Tibial artery (tissue), 4 donors: ENCODE data around the gene TM9SF1.

Experiments used
- DNase-seq, 2 donors: peaks; one replicate each; pipeline ENCODE4 v3.0.0-alpha.2; 2019
- H3K27ac ChIP-seq, 2 donors: fragments of 200-600 bp; sonication (generic) in 1 of 2; 1 replicate in 1 of 2; 2 replicates in 1 of 2; pipeline ENCODE4 v1.5.1; 2018 to 2019; ENCODE audit warnings: mild to moderate bottlenecking in 1 of 2
- H3K27me3 ChIP-seq, 2 donors: fragments of 200-600 bp; sonication (generic) in 1 of 2; one replicate each; pipeline versions ENCODE4 v1.5.1 to v1.6.0; 2016 to 2019
- H3K36me3 ChIP-seq, 3 donors: fragments of 200-600 bp; sonication (generic) in 2 of 3; one replicate each; pipeline ENCODE4 v1.5.1; 2016 to 2019; ENCODE audit warnings: mild to moderate bottlenecking in 2 of 3
- H3K4me1 ChIP-seq, 4 donors: fragments of 200-600 bp; sonication (generic) in 2 of 4; 1 replicate in 3 of 4; 2 replicates in 1 of 4; pipeline ENCODE4 v1.5.1; 2016 to 2019
- H3K4me3 ChIP-seq, 2 donors: fragments of 200-600 bp; sonication (generic) in 1 of 2; 1 replicate in 1 of 2; 2 replicates in 1 of 2; pipeline ENCODE4 v1.5.1; 2018 to 2019; ENCODE audit warnings: mild to moderate bottlenecking in 2 of 2
- H3K9me3 ChIP-seq, 3 donors: fragments of 200-600 bp; sonication (generic) in 1 of 3; one replicate each; pipeline ENCODE4 v1.5.1; 2016 to 2019
- intact Hi-C: fragments of 100-400 bp; cut with DNase I; formaldehyde crosslinking; loops from one replicate; pipeline ENCODE4 v1.15.0; 2023; ENCODE audit warnings: low total_unique reads
- TF ChIP-seq, protein P1 (sequence below), 2 experiments: fragments of 200-600 bp in 1 of 2; fragments of 450-650 bp in 1 of 2; IDR thresholded peaks; one replicate each; pipeline ENCODE4 v1.5.1; 2017 to 2019; ENCODE audit warnings: antibody characterized with exemption in 2 of 2, mild to moderate bottlenecking in 1 of 2, moderate library complexity in 1 of 2

TM9SF1 gene

DNA sequence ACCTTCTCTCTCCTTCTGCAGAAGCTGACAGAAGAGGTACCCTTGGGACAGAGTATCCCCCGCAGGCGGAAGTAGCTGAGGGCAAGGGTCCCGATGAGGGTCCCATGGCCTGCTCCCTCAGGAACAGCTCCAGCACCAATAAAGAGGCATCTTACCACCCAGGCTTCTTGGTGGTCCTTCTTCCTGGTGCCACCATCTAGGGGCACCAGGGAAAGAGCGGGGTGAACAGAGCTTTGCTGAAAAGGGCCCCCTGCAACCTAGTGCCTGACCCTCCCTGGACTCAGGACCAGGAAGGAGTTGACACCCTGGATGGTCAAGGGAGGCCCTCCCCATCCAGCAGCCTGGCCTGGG lies 34.8 kb downstream of the TM9SF1 start:
- Histone ChIP-seq H3K27ac (peak overlapping the region; percentile 84 to 93), H3K4me3 (no peak overlapping the region), H3K36me3 (peaks cover 59 to 79% (median 60%) of the 10 kb centered on the region in 3 donors), H3K9me3 (no peaks in the 10 kb centered on the region), H3K4me1 (peaks cover 0 to 37% (median 28%) of the 10 kb centered on the region in 4 donors), H3K27me3 (no peaks in the 10 kb centered on the region)
- TF ChIP-seq, protein P1, sequence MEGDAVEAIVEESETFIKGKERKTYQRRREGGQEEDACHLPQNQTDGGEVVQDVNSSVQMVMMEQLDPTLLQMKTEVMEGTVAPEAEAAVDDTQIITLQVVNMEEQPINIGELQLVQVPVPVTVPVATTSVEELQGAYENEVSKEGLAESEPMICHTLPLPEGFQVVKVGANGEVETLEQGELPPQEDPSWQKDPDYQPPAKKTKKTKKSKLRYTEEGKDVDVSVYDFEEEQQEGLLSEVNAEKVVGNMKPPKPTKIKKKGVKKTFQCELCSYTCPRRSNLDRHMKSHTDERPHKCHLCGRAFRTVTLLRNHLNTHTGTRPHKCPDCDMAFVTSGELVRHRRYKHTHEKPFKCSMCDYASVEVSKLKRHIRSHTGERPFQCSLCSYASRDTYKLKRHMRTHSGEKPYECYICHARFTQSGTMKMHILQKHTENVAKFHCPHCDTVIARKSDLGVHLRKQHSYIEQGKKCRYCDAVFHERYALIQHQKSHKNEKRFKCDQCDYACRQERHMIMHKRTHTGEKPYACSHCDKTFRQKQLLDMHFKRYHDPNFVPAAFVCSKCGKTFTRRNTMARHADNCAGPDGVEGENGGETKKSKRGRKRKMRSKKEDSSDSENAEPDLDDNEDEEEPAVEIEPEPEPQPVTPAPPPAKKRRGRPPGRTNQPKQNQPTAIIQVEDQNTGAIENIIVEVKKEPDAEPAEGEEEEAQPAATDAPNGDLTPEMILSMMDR (IDR thresholded peaks at IDR 0.05) = no peak
- DNase-seq = no peak
- intact Hi-C loops = no loop called here

DNA sequence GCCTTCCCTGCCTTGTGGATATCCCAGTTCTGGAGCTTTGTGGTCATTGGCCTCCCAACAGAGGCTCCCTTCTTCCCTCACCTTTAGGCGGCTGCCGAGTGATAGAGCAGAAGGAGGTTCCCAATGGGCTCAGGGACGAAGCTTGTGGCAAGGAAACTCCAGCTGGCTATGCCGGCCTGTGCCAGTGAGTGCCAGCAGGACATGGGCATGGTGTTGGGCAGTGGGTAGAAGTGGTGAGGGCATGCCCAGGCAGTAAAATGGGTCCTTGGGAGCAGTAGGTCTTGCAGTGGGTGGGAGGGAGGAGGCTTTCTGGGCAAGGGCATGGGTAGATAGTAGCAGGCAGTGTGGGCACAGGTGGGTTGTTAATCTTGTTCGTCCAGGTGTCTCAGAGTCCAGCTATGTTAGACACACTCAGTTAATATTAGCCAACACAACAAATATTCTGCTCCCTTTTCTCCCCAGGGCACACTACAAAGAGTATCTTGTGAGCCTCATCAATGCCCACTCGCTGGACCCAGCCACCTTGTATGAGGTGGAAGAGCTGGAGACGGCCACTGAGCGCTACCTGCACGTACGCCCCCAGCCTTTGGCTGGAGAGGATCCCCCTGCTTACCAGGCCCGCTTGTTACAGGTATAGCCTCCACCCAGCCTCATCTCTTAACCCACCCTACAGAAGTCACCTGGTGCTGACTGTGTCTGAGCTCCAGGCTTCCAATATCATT lies 35.3 kb downstream of the TM9SF1 start:
- peaks cover 0 to 37% (median 28%) of the 10 kb centered on the region in 4 donors for H3K4me1 ChIP-seq
- TF ChIP-seq, protein P1 (IDR thresholded peaks at IDR 0.05) = no peak

GRCh38 chr14:24157331-24157730 lies 37.9 kb downstream of the TM9SF1 start:
- peaks cover 47 to 83% (median 55%) of the 10 kb centered on the region in 3 donors for H3K36me3 ChIP-seq
- H3K9me3 ChIP-seq = no peaks in the 10 kb centered on the region
- no peaks in the 10 kb centered on the region for H3K27me3 ChIP-seq
- intact Hi-C loops = no loop called here
- peaks cover 0 to 16% (median 12%) of the 10 kb centered on the region in 4 donors for H3K4me1 ChIP-seq
- H3K4me3 ChIP-seq = no peak overlapping the region
- H3K27ac ChIP-seq = no peak overlapping the region
- TF ChIP-seq, protein P1 (IDR thresholded peaks at IDR 0.05) = no peak
- DNase-seq = no peak

More for the DNA sequence above, 35.3 kb downstream of the TM9SF1 start:
- DNase-seq = no peak
- peak overlapping the region; percentile 84 to 93 for H3K27ac ChIP-seq
- H3K9me3 ChIP-seq = no peaks in the 10 kb centered on the region
- no peak overlapping the region for H3K4me3 ChIP-seq
- no peaks in the 10 kb centered on the region for H3K27me3 ChIP-seq
- intact Hi-C loops = no loop called here
- H3K36me3 ChIP-seq = peaks cover 59 to 79% (median 60%) of the 10 kb centered on the region in 3 donors

DNA sequence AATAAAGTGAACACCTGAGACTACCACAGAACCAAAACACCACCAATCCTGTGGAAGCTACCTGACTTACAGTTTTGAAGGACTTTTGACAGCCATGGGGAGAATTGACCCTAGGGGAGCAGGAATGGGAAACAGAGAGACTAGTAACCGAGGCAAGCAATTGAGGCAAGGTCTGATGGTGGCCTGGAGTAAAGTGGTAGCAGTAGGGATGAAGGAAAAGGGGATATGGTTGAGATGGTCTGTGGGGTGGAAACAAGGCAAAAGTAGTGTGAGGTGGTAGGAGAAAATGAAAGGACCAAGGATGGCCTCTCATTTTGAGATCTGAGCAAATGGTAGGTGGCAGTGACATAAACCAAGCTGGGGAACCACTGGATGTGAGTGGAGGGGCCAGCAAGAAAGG lies 38.4 kb downstream of the TM9SF1 start:
- Histone ChIP-seq H3K4me1 (peaks cover 0 to 11% (median 7%) of the 10 kb centered on the region in 4 donors), H3K36me3 (peaks cover 52 to 88% (median 60%) of the 10 kb centered on the region in 3 donors), H3K9me3 (no peaks in the 10 kb centered on the region), H3K27me3 (no peaks in the 10 kb centered on the region), H3K4me3 (no peak overlapping the region), H3K27ac (no peak overlapping the region)
- intact Hi-C loops = no loop called here
- no peak for DNase-seq
- TF ChIP-seq, protein P1 (IDR thresholded peaks at IDR 0.05) = no peak

- TF ChIP-seq, protein P1 (IDR thresholded peaks at IDR 0.05) = no peak
- intact Hi-C loops = no loop called here
- Histone ChIP-seq H3K27ac (no peak overlapping the region), H3K4me3 (no peak overlapping the region), H3K9me3 (no peaks in the 10 kb centered on the region), H3K4me1 (no peaks in the 10 kb centered on the region), H3K27me3 (no peaks in the 10 kb centered on the region), H3K36me3 (peaks cover 68 to 98% (median 78%) of the 10 kb centered on the region in 3 donors)
- no peak for DNase-seq
These were observed 40.1 kb downstream of the TM9SF1 start for GRCh38 chr14:24155100-24155499.
